HL-60 (cell line): Measurements from ENCODE around the gene C20orf204.

ENCODE experiments used
- TF ChIP-seq, protein P1 (sequence below): IDR thresholded peaks from one replicate; pipeline ENCODE4 v1.5.1; 2011; ENCODE audit warnings: low read length, control low read depth, inconsistent platforms; ENCODE audit not compliant: insufficient read depth
- TF ChIP-seq, protein P2 (sequence below): IDR thresholded peaks from 2 replicates; pipeline ENCODE4 v1.6.1; 2012; ENCODE audit warnings: low read depth; ENCODE audit not compliant: insufficient replicate concordance

DNA sequence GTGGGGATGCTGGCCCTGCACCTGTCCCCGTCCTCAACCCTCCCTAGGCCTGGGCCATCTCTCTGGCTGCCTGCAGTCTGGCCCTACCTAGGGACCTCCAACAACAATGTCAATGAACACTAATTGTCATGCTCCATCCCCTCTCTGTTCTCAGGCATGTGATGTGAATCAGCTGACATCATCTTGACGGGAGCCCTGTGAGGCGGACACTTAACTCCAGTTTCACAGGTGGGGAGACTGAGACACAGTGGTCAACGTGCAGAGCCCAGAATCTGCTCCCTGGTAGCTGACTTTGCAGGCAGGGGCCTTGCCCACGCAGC, 26.3 kb downstream of the C20orf204 start:
- TF ChIP-seq, protein P1, sequence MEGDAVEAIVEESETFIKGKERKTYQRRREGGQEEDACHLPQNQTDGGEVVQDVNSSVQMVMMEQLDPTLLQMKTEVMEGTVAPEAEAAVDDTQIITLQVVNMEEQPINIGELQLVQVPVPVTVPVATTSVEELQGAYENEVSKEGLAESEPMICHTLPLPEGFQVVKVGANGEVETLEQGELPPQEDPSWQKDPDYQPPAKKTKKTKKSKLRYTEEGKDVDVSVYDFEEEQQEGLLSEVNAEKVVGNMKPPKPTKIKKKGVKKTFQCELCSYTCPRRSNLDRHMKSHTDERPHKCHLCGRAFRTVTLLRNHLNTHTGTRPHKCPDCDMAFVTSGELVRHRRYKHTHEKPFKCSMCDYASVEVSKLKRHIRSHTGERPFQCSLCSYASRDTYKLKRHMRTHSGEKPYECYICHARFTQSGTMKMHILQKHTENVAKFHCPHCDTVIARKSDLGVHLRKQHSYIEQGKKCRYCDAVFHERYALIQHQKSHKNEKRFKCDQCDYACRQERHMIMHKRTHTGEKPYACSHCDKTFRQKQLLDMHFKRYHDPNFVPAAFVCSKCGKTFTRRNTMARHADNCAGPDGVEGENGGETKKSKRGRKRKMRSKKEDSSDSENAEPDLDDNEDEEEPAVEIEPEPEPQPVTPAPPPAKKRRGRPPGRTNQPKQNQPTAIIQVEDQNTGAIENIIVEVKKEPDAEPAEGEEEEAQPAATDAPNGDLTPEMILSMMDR: no peak
- TF ChIP-seq, protein P2, sequence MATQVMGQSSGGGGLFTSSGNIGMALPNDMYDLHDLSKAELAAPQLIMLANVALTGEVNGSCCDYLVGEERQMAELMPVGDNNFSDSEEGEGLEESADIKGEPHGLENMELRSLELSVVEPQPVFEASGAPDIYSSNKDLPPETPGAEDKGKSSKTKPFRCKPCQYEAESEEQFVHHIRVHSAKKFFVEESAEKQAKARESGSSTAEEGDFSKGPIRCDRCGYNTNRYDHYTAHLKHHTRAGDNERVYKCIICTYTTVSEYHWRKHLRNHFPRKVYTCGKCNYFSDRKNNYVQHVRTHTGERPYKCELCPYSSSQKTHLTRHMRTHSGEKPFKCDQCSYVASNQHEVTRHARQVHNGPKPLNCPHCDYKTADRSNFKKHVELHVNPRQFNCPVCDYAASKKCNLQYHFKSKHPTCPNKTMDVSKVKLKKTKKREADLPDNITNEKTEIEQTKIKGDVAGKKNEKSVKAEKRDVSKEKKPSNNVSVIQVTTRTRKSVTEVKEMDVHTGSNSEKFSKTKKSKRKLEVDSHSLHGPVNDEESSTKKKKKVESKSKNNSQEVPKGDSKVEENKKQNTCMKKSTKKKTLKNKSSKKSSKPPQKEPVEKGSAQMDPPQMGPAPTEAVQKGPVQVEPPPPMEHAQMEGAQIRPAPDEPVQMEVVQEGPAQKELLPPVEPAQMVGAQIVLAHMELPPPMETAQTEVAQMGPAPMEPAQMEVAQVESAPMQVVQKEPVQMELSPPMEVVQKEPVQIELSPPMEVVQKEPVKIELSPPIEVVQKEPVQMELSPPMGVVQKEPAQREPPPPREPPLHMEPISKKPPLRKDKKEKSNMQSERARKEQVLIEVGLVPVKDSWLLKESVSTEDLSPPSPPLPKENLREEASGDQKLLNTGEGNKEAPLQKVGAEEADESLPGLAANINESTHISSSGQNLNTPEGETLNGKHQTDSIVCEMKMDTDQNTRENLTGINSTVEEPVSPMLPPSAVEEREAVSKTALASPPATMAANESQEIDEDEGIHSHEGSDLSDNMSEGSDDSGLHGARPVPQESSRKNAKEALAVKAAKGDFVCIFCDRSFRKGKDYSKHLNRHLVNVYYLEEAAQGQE: no peak
